NCI-H748 treated with DMSO at 0.1 percent for 48 hours (cell line): ENCODE measurements around the gene PHACTR2.
"Not testable (repeated sequence)": the region's sequence is repeated elsewhere in the genome, so short reads cannot be mapped to it uniquely, and the experiment has no call there.

ENCODE experiments used
- DNase-seq: peaks from one replicate; lab custom pipeline; 2025; lab: John Stamatoyannopoulos, UW

PHACTR2 gene

GRCh38 chr6:143698759-143699429 lies 21.1 kb downstream of the PHACTR2 start:
- DNase-seq: no peak

- no peak for DNase-seq
Observed at GRCh38 chr6:143699430-143699825, 21.7 kb downstream of the PHACTR2 start.

- no peak for DNase-seq
Observed at GRCh38 chr6:143700684-143701348, 23.1 kb downstream of the PHACTR2 start.

- no peak for DNase-seq
Observed at GRCh38 chr6:143701349-143702234, 23.8 kb downstream of the PHACTR2 start.

- DNase-seq: no peak
Observed at GRCh38 chr6:143705569-143705968, 27.8 kb downstream of the PHACTR2 start.

- no peak for DNase-seq
Observed at GRCh38 chr6:143707697-143708096, 29.9 kb downstream of the PHACTR2 start.

GRCh38 chr6:143708889-143709288 lies 31.1 kb downstream of the PHACTR2 start:
- no peak for DNase-seq

GRCh38 chr6:143711714-143712113 lies 33.9 kb downstream of the PHACTR2 start:
- no peak for DNase-seq

GRCh38 chr6:143718472-143718871 lies 40.7 kb downstream of the PHACTR2 start:
- no peak for DNase-seq

GRCh38 chr6:143721642-143722041 lies 43.9 kb downstream of the PHACTR2 start:
- no peak for DNase-seq

GRCh38 chr6:143724876-143725275 lies 47.1 kb downstream of the PHACTR2 start:
- no peak for DNase-seq

- no peak for DNase-seq
Observed at GRCh38 chr6:143726015-143726647, 48.4 kb downstream of the PHACTR2 start.

- no peak for DNase-seq
Observed at GRCh38 chr6:143727035-143727434, 49.3 kb downstream of the PHACTR2 start.

GRCh38 chr6:143731789-143732188 lies 54.0 kb downstream of the PHACTR2 start:
- no peak for DNase-seq

- no peak for DNase-seq
Observed at GRCh38 chr6:143732536-143732935, 54.8 kb downstream of the PHACTR2 start.

GRCh38 chr6:143733510-143733909 lies 55.7 kb downstream of the PHACTR2 start:
- no peak for DNase-seq

- no peak for DNase-seq
Observed at GRCh38 chr6:143734641-143735063, 56.9 kb downstream of the PHACTR2 start.

- not testable (repeated sequence) for DNase-seq
Observed at GRCh38 chr6:143738072-143738690, 60.4 kb downstream of the PHACTR2 start.

- DNase-seq: no peak
Observed at GRCh38 chr6:143739341-143739851, 61.6 kb downstream of the PHACTR2 start.

- DNase-seq: no peak
Observed at GRCh38 chr6:143740213-143740612, 62.4 kb downstream of the PHACTR2 start.

- no peak for DNase-seq
Observed at GRCh38 chr6:143741480-143741879, 63.7 kb downstream of the PHACTR2 start.
